GM18498 (cell line): ENCODE data around the gene NUP153.
"Not testable (repeated sequence)": the region's sequence is repeated elsewhere in the genome, so short reads cannot be mapped to it uniquely, and the experiment has no call there.

ENCODE experiments used
- ATAC-seq: cut with Tn5 transposase; IDR thresholded peaks from one replicate; pipeline ENCODE4 v1.9.1; 2021; ENCODE audit warnings: mild to moderate bottlenecking, moderate library complexity; ENCODE audit not compliant: unreplicated experiment

NUP153 gene

GRCh38 chr6:17615794-17616193 lies 90.9 kb downstream of the NUP153 start:
- no peak for ATAC-seq

GRCh38 chr6:17612048-17612447 lies 94.7 kb downstream of the NUP153 start:
- ATAC-seq = no peak

GRCh38 chr6:17610835-17611234 lies 95.9 kb downstream of the NUP153 start:
- ATAC-seq = no peak

GRCh38 chr6:17606606-17607005 lies 100.1 kb downstream of the NUP153 start:
- no peak for ATAC-seq

- no peak for ATAC-seq
Measured at GRCh38 chr6:17602888-17603287, 103.8 kb downstream of the NUP153 start.

- ATAC-seq = no peak
Measured at GRCh38 chr6:17601386-17601703, 105.4 kb downstream of the NUP153 start.

- peak; percentile 58 for ATAC-seq
Measured at GRCh38 chr6:17600527-17601385, 106.0 kb downstream of the NUP153 start.

GRCh38 chr6:17599877-17600526 lies 106.7 kb downstream of the NUP153 start, which contains the start of gene FAM8A1:
TSS of gene FAM8A1 (plus strand) at chr6:17600302. CDS start at chr6:17600410, 108 bp downstream.
- ATAC-seq = peak; percentile 91

- ATAC-seq = no peak
Measured at GRCh38 chr6:17596085-17596484, 110.6 kb downstream of the NUP153 start.

- no peak for ATAC-seq
Measured at GRCh38 chr6:17593246-17593645, 113.5 kb downstream of the NUP153 start.

GRCh38 chr6:17591287-17591686 lies 115.4 kb downstream of the NUP153 start:
- no peak for ATAC-seq

- ATAC-seq = no peak
Measured at GRCh38 chr6:17589406-17590096, 117.2 kb downstream of the NUP153 start.

GRCh38 chr6:17588011-17588410 lies 118.7 kb downstream of the NUP153 start:
- no peak for ATAC-seq

- ATAC-seq = not testable (repeated sequence)
Measured at GRCh38 chr6:17586623-17587022, 120.1 kb downstream of the NUP153 start.

- ATAC-seq = no peak
Measured at GRCh38 chr6:17585766-17586490, 120.8 kb downstream of the NUP153 start.

GRCh38 chr6:17584241-17584803 lies 122.4 kb downstream of the NUP153 start:
- peak; percentile 62 for ATAC-seq

GRCh38 chr6:17583811-17584210 lies 122.9 kb downstream of the NUP153 start:
- no peak for ATAC-seq

GRCh38 chr6:17581282-17581681 lies 125.4 kb downstream of the NUP153 start:
- ATAC-seq = not testable (repeated sequence)

- no peak for ATAC-seq
Measured at GRCh38 chr6:17580518-17581048, 126.1 kb downstream of the NUP153 start.

- ATAC-seq = no peak
Measured at GRCh38 chr6:17577059-17577458, 129.7 kb downstream of the NUP153 start.
